ENCODE data around the gene PON3.

Gene PON3

GRCh38 chr7:95338832-95339231 lies 57.3 kb downstream of the PON3 start:
- FAIRE-seq: no peak

GRCh38 chr7:95335093-95335492 lies 61.1 kb downstream of the PON3 start:
- no peak for FAIRE-seq

- no peak for FAIRE-seq
Measured at GRCh38 chr7:95334447-95334846, 61.7 kb downstream of the PON3 start.

- no peak for FAIRE-seq
Measured at GRCh38 chr7:95330961-95331337, 65.2 kb downstream of the PON3 start.

- no peak for FAIRE-seq
Measured at GRCh38 chr7:95330204-95330960, 65.8 kb downstream of the PON3 start.

- no peak for FAIRE-seq
Measured at GRCh38 chr7:95327356-95327755, 68.8 kb downstream of the PON3 start.

GRCh38 chr7:95324431-95324830 lies 71.7 kb downstream of the PON3 start, which contains the start of gene PON1:
TSS of gene PON1 (minus strand) at chr7:95324532. CDS start at chr7:95324475, 57 bp downstream.
- no peak for FAIRE-seq

GRCh38 chr7:95323410-95324129 lies 72.6 kb downstream of the PON3 start:
- no peak for FAIRE-seq

- FAIRE-seq: no peak
Measured at GRCh38 chr7:95322854-95323253, 73.3 kb downstream of the PON3 start.

- FAIRE-seq: no peak
Measured at GRCh38 chr7:95322396-95322795, 73.8 kb downstream of the PON3 start.

GRCh38 chr7:95321720-95322119 lies 74.5 kb downstream of the PON3 start:
- FAIRE-seq: no peak

GRCh38 chr7:95320651-95321050 lies 75.5 kb downstream of the PON3 start:
- FAIRE-seq: no peak

- FAIRE-seq: no peak
Measured at GRCh38 chr7:95319570-95319969, 76.6 kb downstream of the PON3 start.

- FAIRE-seq: no peak
Measured at GRCh38 chr7:95318501-95319100, 77.6 kb downstream of the PON3 start.

- no peak for FAIRE-seq
Measured at GRCh38 chr7:95317966-95318365, 78.2 kb downstream of the PON3 start.

- no peak for FAIRE-seq
Measured at GRCh38 chr7:95317546-95317945, 78.6 kb downstream of the PON3 start.

- FAIRE-seq: no peak
Measured at GRCh38 chr7:95316588-95316987, 79.6 kb downstream of the PON3 start.

- FAIRE-seq: no peak
Measured at GRCh38 chr7:95312561-95312960, 83.6 kb downstream of the PON3 start.

GRCh38 chr7:95311389-95311788 lies 84.8 kb downstream of the PON3 start:
- FAIRE-seq: no peak

GRCh38 chr7:95309951-95310350 lies 86.2 kb downstream of the PON3 start:
- FAIRE-seq: no peak
